GM10248 (cell line): ENCODE measurements around the gene PRR16.

Experiments
- CTCF ChIA-PET: fragments of 300-600 bp; sonication (Branson Sonifier 250); formaldehyde crosslinking; extraction: SDS; loops from one replicate; lab custom pipeline; 2021; ENCODE audit warnings: antibody characterized with exemption; lab: Yijun Ruan, JAX
- POLR2A ChIA-PET: fragments of 350-650 bp; sonication (Branson Sonifier 250); formaldehyde crosslinking; extraction: SDS; loops from one replicate; lab custom pipeline; 2020; ENCODE audit warnings: antibody characterized with exemption; lab: Yijun Ruan, JAX
- DNase-seq: peaks from one replicate; pipeline ENCODE4 v3.0.0; 2012; ENCODE audit errors: extremely low spot score
- CTCF ChIP-seq: IDR thresholded peaks from 2 replicates; pipeline ENCODE4 v1.5.1; 2012; ENCODE audit warnings: mild to moderate bottlenecking, low read depth; ENCODE audit errors: extremely low read depth, missing control alignments, control extremely low read depth

PRR16 gene

GRCh38 chr5:120535900-120536299, 71.8 kb downstream of the PRR16 start:
- ChIA-PET POLR2A (no interaction called here), CTCF (no interaction called here)
- no peak for DNase-seq

DNA sequence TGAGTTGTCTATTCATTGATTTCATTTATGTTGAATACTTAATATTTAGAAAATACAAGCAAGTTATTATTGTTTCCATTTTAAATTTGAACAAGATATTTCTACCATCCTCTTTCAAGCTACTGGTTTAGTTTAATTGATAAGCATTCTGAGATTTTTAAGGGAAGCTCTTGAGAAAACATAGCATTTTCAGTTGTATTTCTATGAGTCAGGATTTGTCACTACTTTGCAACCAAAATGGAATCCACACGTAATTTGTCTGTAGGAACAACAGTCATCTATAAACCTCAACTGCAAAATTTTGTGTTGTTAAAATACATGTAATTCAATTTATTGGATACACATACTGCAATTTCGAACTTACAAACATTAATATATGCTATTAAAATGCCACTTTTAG, 74.0 kb downstream of the PRR16 start:
- ChIA-PET CTCF (no interaction called here), POLR2A (interaction anchor here (0.7 kb wide), 1 partner anchor 1125 kb away, joined by 4 read pairs; no protein-coding TSS in a partner anchor)
- no peak for TF ChIP-seq CTCF
- DNase-seq = no peak

More at GRCh38 chr5:120535900-120536299, 71.8 kb downstream of the PRR16 start:
- no peak for TF ChIP-seq CTCF

DNA sequence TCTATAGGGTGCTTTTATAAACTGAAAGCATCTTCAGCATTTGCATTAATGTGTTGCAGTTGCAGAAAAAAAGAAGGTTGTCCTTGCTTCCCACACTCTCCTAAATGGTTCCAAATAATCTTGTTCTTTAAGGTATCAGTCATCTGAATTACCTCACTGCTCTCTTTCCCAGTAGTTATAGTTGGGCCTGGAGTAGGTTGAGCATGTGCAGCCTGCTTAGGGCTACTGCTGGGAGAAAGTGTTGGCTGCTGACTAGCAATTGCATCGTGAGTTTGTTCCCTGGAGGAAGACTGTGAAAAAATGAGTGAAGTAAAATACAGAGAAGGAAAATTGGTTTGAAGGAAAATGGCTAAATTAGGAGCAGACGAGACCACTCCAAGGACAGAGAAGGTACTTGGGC, 74.5 kb downstream of the PRR16 start:
- no peak for DNase-seq
- ChIA-PET CTCF (no interaction called here), POLR2A (no interaction called here)
- TF ChIP-seq CTCF = no peak

DNA sequence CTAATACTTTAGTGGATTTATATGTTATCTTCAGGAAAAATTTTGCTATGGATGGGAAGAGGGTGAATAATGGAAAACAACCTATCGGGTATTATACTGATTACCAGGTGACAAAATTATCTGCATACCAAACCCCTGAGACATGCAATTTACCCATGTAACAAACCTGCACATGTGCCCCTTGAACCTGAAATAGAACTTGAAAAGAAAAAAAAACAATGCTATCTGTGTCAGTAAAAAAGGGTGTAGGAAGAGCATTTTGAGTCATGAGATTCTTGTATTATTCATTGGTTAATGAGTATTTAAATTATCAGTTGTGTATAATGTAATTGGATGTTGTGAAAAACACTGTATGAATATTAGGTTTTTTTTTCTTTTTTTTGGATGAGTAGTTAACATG, 75.4 kb downstream of the PRR16 start:
- ChIA-PET CTCF (no interaction called here), POLR2A (no interaction called here)
- DNase-seq = no peak
- no peak for TF ChIP-seq CTCF

DNA sequence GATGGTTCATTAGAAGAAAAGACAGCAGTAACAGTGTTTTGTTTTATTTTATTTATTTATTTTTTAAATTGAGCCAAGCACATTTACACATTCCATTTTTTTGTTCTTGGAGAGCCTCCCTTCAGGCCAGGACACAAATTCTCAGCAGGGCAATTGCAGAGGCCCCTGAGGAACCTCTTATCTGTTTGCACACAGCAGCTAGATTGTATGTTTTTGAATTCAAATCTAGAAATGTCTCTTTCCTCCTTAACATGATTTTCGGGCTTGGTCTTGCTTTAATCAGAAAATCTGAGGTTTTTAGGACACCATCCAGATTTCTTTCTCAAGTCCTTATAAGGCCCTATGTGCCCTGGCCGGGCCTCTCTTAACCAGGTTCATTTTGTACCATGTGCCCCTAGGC, 76.0 kb downstream of the PRR16 start:
- CTCF ChIA-PET = no interaction called here
- POLR2A ChIA-PET = no interaction called here
- DNase-seq = no peak
- TF ChIP-seq CTCF = no peak

GRCh38 chr5:120544043-120544442, 79.9 kb downstream of the PRR16 start:
- ChIA-PET CTCF (interaction anchor here (1.5 kb wide), 1 partner anchor 12 kb away, joined by 4 read pairs; no protein-coding TSS in a partner anchor), POLR2A (no interaction called here)
- TF ChIP-seq CTCF = no peak
- DNase-seq = no peak
